Measurements from ENCODE around the gene ALX4.

Gene ALX4

GRCh38 chr11:44335052-44335760 is 25.3 kb upstream of the ALX4 start:
- DNase-seq (ENCODE audit: low read depth in 2 of 2): no peak

- no peak for DNase-seq (ENCODE audit: low read depth in 2 of 2)
Measured at GRCh38 chr11:44334356-44335004, 24.5 kb upstream of the ALX4 start.

DNA sequence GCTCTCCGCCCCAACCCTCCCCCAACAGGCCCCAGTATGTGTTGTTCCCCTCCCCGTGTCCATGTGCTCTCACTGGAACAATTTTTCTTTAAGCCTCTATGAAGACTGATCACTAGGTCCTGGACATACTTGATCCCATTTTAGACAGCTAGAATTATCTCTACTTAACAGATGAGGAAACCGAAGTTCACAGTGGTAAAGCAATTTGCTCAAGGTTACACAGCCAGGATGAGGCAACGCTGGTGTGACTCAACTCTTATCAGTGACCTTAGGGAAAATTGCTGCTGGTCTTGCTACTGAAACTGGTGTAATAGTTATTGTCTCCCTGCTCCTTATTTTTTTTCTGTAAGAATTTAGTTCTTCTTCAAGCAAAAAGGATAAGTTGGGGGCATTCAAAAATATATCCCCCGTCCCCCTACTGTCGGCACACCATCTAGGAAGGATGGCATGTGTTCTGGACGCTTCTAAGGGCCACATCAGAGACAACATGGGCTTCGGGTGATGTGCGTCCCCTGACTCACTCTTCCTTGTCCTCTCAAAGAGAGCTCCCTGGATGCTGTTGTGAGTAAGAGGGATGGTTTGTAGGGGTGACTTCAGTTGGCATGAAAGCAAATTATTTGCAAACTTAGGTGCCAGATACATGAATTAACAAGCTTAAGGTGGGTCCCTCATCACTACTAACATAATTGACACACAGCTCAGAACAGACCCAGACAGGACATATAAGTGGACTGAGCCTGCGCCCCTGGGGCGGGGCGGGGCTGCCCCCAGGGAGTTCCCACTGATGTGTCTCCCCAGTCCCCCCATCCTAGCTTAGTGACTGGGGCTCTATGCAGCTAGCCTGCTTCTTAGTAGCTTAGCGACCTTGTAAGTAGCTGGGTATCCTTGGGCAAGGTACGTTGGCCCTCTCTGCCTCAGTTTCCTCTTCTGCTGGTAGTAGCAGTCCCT is 23.6 kb upstream of the ALX4 start:
- no peak for DNase-seq (ENCODE audit: low read depth in 2 of 2)

- DNase-seq (ENCODE audit: low read depth in 2 of 2): no peak
Measured at GRCh38 chr11:44332665-44333064, 22.7 kb upstream of the ALX4 start.

DNA sequence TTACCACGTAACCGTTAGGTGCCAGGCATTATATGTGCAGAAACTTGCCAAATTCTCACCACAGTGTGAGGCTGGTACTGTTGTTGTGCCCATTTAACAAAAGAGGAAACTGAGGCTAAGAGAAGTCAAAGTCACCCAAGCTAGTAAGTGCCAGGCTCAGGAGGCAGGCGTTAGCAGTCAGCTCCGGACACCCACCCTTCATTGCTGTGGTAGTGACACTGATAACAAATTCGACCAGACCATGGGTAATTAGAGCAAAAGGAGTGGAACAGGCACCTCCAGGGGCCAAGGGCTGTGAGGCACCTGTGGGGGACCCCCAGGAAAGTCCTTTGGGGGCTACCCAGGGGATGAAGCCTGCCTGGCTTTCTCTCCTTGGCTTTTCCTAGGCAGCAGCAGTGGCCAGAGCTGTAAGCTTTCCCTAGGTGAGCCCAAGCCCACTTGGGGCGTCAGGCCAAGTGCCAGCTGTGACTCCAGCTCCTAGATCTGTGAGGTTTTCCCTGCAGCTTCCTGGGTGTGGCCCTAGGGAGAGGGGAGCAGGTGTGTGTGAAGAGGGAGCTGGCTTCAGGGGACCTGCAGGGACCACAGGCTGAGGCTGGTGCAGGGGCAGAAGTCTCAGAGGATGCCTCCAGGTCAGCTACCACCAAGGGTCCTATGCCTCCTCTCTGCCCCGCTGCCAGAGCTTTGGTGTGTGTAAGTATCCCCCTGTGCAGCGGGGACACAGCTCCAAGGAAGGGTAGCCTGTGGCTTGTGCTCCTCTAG is 19.7 kb upstream of the ALX4 start:
- no peak for DNase-seq (ENCODE audit: low read depth in 2 of 2)

GRCh38 chr11:44328138-44328660 is 18.3 kb upstream of the ALX4 start:
- DNase-seq (ENCODE audit: low read depth in 2 of 2): no peak

GRCh38 chr11:44327730-44328129 is 17.8 kb upstream of the ALX4 start:
- no peak for DNase-seq (ENCODE audit: low read depth in 2 of 2)

DNA sequence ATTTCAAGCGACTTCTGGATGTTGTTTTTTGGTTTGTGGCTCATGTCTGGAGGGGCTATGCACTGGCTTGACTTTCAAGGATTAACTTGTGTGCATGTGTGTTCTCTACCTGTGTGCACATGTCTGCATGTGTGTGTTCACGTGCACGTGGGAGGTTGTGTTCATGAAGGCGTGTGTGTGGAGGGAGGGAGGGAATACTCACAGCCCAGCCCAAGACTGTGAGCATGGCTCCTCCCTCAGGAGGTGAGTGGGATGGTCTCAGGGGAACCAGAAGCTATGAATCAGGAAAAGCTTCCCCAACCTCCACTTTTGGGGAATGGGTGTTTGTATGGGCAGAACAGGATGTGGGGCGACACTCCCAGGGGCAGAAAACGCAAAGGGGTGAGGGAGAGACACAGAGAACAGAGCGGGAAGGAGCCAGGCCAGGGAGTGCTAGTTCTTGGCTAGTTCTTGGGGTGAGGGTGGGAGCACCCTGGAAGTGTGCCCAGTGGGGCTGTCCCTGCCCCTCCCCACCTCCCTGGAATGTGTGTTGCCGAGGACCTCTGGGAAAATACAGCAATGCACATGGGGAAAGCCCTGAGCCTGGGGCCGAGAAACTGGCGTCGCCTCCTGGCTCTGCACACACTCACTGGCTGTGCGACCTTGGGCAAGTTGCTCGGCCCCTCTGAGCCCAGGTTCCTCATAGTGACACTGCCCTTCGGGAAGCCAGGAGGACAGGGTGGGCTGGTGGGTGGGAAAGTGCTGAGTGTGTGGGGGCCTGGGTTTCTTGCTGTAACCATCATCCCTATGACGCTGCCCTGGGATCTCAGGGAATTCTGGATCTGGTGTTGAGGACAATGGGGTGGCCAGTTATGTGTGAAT is 16.9 kb upstream of the ALX4 start:
- DNase-seq (ENCODE audit: low read depth in 2 of 2): no peak

GRCh38 chr11:44325698-44326097 is 15.8 kb upstream of the ALX4 start:
- no peak for DNase-seq (ENCODE audit: low read depth in 2 of 2)

GRCh38 chr11:44324749-44325525 is 15.0 kb upstream of the ALX4 start:
- no peak for DNase-seq (ENCODE audit: low read depth in 2 of 2)

DNA sequence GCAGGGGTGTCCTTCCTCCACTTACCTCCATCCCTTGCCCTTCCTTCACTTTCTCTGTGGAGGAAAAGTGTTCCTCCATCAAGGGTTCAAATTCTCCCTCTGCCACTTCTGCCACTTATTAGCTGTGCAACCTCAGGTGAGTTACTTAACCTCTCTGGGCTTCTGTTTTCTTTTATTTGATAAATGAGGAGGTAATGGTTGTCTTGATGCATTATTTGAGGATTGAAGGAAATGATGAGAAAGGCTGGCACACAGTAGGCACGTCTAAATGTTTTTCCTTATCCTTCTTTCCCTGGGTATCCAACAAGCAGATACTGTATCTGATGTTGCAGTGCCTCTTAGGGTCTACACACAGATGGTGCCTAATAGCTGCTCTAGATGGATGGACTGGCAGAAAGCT is 14.3 kb upstream of the ALX4 start:
- no peak for DNase-seq (ENCODE audit: low read depth in 2 of 2)

GRCh38 chr11:44322243-44322642 is 12.3 kb upstream of the ALX4 start:
- no peak for DNase-seq (ENCODE audit: low read depth in 2 of 2)

GRCh38 chr11:44321059-44321458 is 11.1 kb upstream of the ALX4 start:
- no peak for DNase-seq (ENCODE audit: low read depth in 2 of 2)

- no peak for DNase-seq (ENCODE audit: low read depth in 2 of 2)
Measured at GRCh38 chr11:44320289-44320973, 10.5 kb upstream of the ALX4 start.

- no peak for DNase-seq (ENCODE audit: low read depth in 2 of 2)
Measured at GRCh38 chr11:44319552-44320288, 9.8 kb upstream of the ALX4 start.

DNA sequence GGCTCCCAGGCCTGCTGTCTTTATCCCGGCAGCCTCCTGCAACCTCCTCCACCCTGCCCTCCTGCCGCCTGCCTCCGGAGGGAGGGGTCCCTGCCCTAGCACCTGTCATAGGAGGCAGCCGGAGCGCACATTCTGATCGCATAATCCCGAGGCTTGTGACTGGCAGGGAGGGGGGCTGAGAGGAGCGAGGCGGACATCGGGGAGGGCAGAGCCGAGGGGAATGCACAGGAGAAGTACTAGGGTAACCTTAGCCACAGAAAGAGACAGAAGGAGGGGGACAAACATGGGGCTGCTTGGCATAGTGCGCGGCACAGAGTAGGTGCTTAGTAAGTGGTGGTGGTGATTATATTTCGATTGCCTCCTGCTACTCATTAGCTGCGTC is 9.2 kb upstream of the ALX4 start:
- no peak for DNase-seq (ENCODE audit: low read depth in 2 of 2)

DNA sequence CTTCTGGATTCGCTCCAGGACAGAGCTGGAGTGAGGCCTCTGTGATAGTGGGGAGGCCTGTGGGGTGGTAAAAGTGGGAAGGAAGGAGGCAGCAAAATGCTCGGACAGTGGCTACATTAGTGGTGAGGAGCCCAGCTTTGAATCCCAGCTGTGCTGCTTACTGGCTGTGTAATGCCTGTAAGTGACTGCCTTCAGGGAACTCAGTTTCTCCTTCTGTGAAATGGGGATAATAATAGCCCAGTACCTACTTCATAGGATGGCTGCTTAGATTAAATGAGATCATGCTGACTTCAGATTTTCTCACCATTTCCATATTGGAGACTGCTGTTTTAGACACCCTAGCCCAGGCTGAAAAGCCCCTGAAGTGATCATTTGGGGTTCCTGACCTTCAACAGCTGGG is 8.4 kb upstream of the ALX4 start:
- no peak for DNase-seq (ENCODE audit: low read depth in 2 of 2)

DNA sequence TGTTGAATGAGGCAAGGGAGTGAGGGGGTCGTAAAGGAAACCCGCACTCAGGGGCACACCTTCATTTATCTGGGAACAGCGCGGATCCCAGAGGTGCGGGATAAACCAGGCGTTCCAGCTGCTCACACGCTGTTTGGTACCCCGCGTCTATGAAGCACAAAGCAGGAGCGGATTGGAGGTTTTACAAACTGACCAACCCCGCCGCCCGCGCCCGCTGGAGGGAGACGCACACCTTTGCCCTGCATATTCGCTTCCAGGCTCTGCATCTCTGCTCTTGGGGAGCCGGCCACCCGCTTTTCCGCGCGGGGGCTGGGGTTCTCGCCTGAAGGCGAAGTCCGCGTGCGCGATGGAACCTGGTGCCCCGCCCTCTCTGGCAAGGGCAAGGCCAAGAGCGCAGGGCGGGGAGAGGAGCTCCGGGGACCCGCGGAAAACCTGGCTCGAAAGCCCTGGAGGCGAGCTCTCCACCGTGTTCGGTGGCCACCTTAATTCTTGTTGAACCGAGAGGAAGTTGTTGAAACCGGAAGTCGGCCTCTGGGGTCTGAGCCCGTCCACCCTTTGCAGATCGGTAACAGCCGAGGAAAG is 6.8 kb upstream of the ALX4 start:
- DNase-seq (ENCODE audit: low read depth in 2 of 2): no peak

All from stimulated activated CD8-positive, alpha-beta memory T cell treated with anti-CD3 and anti-CD28 coated beads, Interleukin-2, amount 100 ng/mL, for 1 hour (primary cell).